AML-193 (cell line): ENCODE measurements around the gene SORL1-AS1.

Source experiments
- DNase-seq, 2 experiments: peaks; one replicate each; lab custom pipeline; 2025; lab: John Stamatoyannopoulos, UW

SORL1-AS1 gene

DNA sequence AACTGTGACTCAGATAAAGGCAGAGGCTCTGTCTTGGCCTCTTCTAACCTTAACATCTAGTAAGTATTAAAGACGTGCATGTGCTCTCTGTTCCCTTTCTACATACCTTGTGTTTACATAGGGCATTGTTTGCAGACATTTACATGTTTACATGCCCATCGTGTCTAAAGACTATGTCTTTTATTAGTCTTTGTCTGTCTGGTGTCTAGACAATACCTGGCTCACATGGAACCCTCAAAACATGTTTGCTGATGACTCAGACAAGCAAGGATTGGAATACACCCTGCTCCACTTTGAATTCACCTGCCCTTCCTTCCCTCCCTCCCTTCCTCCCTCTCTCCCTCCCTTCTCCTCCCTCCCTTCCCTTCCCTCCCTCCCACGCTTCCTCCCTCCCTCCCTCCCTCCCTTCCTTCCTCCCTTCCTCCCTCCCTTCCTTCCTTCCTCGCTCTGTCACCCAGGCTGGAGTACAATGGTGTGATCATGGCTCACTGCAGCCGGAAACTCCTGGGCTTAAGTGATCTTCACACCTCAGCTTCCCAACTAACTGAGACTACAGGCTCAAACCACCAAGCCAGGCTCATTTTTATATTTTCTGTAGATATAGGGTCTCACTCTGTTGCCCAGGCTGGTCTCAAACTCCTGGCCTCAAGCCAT is 23.7 kb upstream of the SORL1-AS1 start:
- DNase-seq: no peak

DNA sequence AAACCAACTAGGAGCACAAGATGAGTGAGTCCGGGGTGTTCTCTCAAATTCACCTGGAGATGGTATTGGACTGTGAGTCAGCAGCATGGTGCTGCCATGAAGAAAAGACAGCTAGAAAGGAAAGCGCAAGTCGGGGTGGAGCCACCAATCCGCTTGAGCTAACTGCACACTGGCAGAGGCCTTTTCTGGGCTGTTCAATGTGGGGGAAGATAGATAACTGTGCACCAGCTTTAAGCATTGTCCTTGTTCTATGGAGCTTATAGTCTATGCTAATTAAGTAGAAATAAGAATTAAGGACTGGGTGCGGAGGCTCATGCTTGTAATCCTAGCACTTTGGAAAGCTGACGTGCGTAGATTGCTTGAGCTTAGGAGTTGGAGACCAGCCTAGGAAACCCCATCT is 21.9 kb upstream of the SORL1-AS1 start:
- DNase-seq: no peak

DNA sequence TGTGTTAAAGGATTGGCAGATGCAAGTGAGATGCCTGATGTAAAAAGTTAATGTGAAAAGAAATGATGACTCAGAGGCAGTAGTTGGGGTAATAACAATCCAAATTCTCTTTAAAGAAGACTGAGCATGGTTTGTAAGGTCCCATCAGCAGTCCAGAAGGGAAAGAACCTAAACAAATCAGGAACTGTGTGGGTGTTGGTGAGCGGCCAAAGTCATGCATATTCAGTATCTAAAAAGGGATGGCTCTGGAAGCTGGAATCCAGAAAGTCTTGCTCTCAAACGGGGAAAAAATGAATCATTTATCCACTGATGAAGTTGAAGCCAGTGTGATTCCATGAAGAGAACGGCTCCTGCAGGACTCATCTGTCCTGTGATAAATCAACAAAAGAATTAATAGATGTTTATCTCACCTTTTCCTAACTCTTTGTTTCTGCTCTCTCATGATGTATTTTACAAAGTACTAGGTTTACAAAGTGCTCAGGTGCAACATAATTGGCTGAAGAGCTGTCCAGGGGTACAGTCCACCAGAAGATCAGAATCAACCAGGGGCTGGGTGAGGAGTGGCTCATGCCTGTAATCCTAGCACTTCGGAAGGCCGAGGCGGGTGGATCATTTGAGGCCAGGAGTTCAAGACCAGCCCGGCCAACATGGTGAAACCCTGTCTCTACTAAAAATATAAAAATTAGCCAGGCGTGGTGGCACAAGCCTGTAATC is 20.5 kb upstream of the SORL1-AS1 start:
- no peak for DNase-seq

DNA sequence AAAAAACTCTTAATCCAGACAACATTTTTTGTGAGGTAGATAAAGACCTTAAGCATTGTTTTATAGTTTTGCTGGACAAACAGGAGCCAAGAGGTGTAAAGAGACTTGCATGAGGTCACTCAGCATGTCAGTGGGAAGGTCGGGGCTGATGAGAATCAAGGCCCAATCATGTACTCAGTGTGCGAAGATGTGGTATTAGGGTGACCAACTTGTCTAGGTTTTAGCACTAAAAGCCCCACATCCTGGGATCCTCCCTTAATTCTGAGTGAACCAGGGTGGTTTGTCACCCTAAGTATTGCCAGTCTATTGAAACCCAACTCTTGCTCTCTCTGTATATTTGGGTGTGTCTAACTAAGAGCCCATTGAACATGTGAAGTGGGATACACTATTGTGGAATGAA is 19.5 kb upstream of the SORL1-AS1 start:
- no peak for DNase-seq

DNA sequence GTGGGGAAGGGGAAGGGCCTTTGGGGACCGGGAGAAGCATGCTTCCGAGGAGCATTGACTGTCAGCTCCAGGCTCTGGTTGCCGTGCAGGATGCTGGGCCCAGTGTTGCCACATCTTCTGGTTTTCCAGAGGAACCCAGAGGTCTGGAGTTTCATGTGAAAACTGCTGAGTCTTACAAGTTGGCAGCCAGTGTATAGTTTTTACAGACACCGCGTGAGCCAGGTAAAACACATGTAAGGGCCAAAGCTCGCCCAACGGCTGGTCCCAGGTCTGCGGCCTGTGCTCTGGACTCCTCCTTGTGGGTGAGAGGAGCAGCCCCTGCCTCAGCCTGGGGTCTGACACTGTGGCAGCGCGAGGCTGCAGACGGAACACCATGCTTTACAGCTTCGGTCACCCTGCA is 18.4 kb upstream of the SORL1-AS1 start:
- no peak for DNase-seq

DNA sequence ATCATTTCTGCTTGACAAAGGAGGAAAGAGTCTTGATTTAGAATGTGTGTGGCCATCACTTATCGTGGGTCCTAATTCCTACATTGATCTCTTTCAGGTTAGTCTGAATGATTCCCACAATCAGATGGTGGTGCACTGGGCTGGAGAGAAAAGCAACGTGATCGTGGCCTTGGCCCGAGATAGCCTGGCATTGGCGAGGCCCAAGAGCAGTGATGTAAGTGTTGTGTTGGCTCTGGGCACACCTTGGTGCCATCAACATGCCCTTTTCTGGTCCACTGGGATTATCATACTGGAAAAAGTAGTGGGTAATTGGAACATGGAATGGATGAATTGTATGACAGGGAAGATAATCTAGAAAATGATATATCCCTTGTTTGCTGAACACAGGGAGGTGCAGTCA is 17.1 kb upstream of the SORL1-AS1 start:
- DNase-seq: no peak

DNA sequence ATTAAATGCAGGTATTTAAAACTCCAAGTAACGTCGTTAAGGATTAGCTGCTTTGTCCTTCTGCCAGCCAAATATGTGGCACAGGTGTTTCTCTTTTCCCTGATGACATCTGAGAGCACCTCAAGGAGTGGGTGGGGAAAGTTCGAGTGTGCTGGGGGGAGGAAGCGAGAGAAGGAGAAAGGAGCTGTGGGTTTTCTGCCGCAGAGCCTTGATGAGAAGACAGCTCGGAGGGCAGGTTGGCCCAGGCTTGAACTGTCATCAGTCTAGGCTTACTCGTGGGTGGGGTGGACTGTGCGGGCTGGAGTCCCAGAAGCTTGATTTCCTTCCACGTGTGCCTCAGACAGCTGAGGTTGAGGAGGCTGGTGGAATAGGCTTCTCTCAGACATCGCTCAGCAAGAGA is 15.2 kb upstream of the SORL1-AS1 start:
- no peak for DNase-seq

DNA sequence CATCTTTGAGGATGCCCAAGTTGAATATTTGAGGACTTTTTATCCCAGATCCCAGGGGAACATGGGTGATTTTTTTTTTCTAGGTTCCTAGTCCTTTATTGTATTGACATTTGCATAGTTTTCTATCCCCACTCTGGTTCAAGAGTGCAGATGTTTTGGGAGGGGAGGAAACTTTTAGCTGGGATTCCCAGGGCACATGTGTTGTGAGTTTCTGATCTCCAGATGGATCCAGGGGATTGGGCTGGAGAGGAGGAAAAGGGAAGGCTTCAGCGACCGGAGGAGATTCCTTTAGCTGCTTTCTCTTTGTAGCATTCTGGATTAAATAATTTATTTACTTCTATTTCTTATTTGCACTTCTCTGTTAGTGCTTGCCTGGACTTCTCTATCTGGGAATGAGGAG is 14.7 kb upstream of the SORL1-AS1 start:
- no peak for DNase-seq

DNA sequence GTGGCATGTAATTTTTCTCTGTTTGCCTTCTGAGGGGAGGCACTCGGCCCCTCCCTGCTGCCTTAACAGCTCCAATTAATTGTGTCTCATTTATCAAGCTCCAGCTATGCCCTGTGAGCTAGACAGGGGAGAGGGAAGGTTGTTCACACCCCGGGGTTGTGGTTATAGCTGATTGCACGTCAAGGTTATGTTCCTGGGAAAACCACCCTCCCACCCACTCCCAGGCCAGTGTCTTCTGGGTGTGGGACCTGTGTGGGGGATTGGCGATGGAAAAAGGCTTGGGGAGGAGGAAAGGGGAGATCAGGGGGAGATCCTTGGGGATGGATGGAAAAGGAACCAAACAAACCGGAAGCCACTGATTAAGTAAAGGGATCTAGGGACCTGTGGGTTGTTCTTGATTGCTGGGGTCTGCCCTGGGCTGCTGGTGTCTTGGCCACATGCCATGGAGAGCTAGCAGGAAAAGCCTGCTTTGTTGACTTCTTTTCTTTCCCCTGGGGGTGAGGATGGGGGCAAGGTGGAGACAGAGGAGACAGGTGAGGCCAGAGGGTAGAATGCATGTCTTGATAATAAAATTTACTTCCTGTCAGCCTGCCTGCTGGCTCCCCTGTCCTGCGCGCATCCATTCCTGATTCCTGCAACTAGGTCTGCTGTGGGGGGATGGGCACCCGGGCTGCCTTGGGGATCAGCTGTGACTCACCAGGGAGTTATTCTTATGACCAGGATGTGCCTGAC is 13.5 kb upstream of the SORL1-AS1 start:
- no peak for DNase-seq

DNA sequence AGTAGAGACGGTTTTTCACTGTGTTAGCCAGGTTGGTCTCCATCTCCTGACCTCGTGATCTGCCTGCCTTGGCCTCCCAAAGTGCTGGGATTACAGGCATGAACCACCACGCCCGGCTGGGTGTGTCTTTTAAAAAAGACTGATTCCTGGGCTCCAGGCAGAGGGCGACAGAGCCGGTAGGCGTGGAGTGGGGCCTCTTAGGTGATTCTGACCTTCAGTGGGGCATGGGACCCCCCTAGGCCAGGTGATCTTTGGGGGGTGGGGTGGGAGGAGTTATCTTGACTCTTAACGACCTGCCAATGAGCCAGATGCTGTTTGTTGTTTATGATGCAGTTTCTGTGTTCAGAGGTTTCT is 12.9 kb upstream of the SORL1-AS1 start:
- no peak for DNase-seq

DNA sequence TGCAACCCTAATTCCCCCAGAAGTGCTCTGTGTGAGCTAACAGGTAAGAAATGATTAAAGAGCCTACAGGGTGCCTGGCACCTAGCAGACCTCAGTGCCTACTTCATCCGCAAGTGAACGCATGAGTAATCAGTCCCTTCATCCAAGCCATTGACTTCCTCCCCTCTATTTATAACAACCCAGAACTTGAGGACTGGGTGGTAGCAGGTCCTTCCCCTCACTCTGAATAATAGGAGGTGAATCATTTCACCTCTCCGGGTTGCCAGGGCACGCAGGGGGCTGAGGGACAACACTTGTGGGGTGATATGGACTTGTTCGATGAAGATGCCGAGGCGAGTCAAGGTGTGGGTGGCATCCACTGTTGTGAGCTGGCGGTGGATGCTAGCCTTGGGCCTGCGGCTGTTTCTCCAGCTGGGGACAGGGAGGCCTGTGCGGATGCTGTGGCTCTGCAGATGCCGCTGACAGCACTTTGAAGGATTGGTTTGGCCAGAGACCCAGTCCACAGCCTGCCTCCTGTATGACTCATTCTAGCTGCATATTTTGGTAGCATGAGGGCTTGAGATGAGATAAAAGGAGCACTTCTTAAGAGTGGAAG is 11.7 kb upstream of the SORL1-AS1 start:
- DNase-seq: peak in 1 of 2 experiments; percentile 21

DNA sequence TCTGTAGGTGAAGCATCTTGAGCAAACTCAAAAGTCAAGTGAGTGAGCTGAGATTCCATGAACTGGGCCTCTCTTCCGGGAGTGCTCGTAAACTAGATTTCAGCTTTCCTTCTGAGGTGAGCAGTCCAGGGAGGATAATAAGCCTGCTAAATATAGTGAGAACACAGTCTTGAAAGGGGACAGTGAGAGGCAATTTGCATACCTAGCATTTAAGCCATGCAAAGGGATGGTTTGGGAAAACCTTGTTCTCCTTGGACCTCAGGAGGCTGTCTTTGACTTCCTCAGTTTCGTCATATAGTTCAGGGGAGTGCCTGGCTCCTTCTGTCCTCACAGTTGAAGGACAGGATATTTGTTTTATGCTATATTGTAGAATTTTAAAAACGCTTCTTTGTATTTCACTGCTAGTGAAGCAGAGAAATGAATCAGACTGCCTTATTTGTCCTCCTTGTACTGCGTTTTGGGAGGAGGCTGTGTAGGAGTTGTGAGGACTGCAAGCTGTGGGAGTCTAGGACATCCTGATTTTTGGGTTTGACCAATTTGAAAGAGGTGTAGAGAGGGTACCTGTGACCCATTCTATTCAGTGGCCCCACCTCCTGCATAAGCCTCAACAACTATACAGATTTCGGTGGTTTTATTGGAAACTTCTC is 11.0 kb upstream of the SORL1-AS1 start:
- no peak for DNase-seq

DNA sequence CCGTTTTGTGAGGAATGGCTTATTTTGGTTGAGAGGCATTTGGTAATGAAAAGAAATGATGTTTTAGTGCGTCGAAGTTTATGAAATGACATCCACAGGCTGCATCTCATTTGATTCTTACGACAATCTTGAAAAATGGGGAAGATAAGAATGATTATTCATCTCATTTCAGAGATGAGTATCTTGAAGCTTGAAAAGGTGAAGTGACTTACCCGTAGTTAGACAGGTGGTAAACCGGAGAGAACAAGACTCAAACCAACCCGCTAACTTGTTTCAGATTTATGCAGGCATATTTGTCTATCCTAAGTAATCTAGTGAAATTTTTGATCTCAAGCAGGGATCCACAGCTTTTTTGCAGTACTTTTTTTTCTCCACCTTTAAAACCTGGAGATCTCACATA is 9.1 kb upstream of the SORL1-AS1 start:
- no peak for DNase-seq

DNA sequence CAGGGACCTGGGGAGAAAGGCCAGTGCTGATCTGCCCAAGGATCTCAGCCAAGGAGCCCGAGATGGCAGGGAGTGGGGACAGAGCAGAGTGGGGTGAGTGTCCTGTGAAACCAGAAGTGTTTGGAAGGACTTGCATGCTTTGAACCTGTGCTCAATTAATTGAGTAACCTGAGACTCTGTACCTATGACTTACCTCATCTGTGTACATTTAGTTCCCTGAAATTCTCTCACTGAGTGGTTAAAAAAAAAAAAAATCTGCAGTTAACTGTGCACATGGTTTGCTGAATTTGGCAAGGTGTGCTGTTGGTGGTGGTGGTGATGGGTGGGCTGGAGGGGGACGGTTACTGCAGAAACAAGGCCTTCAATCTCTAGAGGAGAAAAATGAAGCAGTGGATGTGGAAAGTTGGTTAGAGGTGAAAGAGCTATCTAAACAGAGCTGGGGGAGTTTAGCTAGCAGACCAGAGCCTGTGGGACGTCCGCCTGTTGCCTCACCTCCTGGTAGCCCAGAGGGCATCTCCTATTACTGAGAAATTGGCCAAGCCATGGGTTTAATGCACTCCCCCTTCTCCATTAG is 8.3 kb upstream of the SORL1-AS1 start:
- DNase-seq: no peak

DNA sequence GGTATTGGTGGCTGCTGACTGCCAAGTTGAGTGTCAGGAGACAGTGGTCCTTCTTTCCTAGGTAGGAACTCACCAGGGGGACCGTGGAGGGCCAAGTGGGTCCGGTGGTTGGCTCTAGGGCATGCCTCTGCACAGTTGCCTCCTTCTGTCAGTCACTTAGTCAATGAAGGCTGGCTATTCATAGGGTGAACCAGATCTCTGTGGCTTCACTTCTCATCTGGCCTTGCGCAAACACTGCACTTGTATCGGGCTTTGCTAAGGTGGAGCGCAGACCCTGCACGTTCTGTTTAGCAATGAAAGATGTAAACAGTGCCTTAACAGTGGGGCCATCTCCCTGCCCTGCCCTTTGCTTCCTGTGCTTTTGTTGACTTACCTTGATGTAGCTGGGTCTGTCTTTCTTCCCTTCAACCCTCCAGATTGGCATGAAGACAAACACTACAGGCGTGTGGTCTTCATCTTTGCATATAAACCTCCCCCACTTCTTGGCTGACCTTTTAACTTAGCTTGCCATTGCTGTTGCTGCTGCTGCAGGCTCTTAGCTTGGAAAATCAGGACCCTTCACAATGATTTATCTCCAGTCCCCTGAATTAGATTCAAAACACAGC is 6.7 kb upstream of the SORL1-AS1 start:
- no peak for DNase-seq

DNA sequence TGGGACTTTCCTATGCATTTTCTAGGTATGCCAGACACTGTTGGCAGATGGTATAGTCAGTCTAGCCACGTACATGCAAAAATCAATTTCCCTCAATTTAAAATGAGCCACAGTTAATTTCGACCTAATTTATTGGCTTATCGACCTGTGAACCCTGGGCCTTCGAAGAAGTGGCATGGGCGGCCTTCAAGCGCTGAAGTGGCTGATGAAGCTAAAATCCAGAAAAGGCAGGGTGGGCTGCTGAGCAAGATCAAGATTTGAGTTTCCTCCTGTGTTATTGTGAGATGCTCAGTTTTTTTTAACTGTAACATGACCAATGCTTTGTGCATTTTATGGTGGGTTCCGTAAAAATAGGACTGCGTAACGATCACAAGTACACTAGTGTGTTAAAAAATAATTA is 5.8 kb upstream of the SORL1-AS1 start:
- DNase-seq: no peak

DNA sequence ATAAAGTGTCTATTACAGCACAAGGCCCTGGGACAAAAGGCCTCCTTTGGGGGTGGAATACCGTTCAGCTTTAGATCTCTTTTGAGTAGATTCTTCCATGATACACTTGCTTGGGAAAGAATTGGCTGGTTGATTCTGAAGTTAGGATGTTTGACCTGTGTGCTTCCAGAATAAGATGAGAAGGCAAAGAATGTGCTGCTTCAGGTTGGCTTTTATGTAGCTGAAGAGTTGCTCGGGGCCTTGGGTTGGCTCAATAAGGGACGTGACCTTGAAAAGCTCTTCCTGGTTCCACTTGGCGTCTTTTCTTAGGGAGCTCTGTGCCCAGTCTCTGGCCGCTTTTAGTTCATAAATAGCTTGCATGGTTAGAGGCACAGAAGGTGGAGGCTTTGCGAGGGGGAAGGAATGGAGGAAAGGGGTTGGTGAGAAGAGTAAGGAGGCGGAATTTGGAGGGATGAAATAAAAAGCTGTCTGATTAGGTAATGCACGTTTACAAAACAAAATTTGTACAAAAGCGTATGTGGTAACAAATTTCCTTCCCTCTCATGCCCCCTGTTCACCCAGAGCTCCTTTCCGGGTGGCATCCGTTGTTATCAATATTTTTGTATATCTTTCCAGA is 4.2 kb upstream of the SORL1-AS1 start:
- no peak for DNase-seq

DNA sequence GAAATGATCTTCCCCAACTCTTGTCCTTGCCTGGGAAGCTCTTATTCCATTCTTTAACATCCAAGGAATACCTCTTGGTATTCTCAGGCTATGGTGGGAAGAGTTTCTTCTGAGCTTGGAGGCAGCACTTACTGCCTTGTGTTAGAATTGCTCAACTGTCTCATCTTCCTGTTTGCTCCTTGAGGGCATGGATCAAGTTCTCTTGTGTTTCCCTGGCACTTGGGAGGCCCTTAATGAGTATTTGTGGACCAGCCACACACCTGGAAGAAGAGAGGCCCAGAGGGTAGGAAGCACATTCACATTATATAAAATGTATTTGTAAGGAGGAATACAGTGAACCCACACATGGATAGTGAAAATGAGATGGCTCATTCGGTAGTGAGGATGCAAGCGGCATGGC is 3.4 kb upstream of the SORL1-AS1 start:
- no peak for DNase-seq

DNA sequence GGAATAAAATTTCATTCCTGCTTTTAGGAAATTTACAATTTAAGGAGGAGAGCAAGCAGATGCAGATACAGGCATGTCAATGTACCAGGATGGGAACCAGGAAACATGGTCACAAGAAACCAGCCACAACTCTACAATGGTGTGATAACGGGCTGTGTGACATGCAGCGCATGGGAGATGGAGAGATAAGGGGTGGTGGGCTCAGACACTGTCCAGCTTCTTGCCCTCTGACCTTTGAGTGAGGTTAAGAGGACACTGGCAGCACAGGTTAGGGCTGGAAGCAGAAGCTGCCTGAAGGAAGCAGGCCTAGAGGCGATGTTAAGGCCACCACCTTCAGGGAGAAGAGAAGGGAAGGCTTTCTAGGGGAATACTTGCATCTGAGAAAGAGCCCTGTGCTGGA is 2.3 kb upstream of the SORL1-AS1 start:
- DNase-seq: no peak

DNA sequence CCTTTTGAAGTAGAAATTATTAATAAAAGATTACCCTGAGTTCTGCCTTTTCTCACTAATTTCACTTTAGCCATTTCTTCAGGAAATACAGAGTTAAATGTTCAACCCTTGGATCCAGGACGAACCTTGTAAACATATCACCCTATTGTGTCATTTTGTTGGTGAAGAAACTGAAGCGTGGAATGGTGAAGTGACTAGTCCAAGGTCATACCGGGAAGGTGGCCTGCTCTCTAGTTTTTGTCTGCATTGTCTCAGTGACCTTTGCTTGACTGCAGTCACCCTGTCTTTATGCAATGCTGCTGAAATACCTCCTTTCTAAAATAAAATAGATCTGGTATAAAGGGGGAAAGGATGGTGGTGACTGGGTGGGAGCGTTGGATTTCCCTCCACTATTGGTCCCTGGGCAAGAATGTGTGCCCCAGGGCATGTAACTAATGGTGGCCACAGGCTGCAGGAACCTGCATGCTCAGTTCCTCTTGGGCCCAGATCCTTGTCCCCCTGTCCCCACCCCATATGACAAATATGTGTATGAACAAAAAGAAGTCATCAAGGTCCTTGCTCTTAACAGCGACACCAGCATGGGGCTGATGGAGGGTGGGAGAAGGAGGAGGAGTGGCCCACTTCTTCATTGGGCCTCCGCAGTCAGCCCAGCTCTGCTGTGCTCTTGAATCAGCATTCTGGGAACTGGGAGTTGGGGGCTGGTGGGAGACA is 977 bp upstream of the SORL1-AS1 start:
- peak in 1 of 2 experiments; percentile 16 for DNase-seq
